ENCODE results near the gene GET3. TPM values are rescaled to one million over a fixed set of nuclear protein-coding genes. Genes with fewer than 3 reads are reported as not detected.
A peak's percentile ranks its signal among the peaks of the same experiment; 100 is the strongest.

GET3 gene
- total and polyA plus RNA-seq, 2 of the 13 experiments (the other 11 are each of a cell fraction or from before 2014, with no cell fraction given) = 57.7 to 59.4 TPM

GRCh38 chr19:12778017-12778904 is 41.0 kb downstream of the GET3 start (continued):
- TF ChIP-seq PRDM15 (CRISPR knock-in tag; IDR thresholded peaks at IDR 0.05) = no peak
- TF ChIP-seq THYN1 (CRISPR knock-in tag; IDR thresholded peaks at IDR 0.05; ENCODE audit: borderline replicate concordance, low read depth) = no peak
- TF ChIP-seq KDM2A (CRISPR knock-in tag; IDR thresholded peaks at IDR 0.05; ENCODE audit: borderline replicate concordance, low read depth) = peak; percentile 12; the same call in 1 of the 2 replicates
- TF ChIP-seq GZF1 (CRISPR knock-in tag; IDR thresholded peaks at IDR 0.05) = no peak
- peak; percentile 65; the same call in 1 of the 2 replicates for TF ChIP-seq ZNF687 (CRISPR knock-in tag; IDR thresholded peaks at IDR 0.05)
- no peak for TF ChIP-seq WIZ (CRISPR knock-in tag; IDR thresholded peaks at IDR 0.05)
- no peak for TF ChIP-seq KAT8 (CRISPR knock-in tag; IDR thresholded peaks at IDR 0.05)
- TF ChIP-seq RORA (CRISPR knock-in tag; IDR thresholded peaks at IDR 0.05) = no peak
- no peak for TF ChIP-seq ZNF770 (CRISPR knock-in tag; IDR thresholded peaks at IDR 0.05)
- TF ChIP-seq TSC22D2 (CRISPR knock-in tag; IDR thresholded peaks at IDR 0.05; ENCODE audit: borderline replicate concordance) = no peak
- no peak for TF ChIP-seq CREB1 (IDR thresholded peaks at IDR 0.05)
- TF ChIP-seq CREB1 (CRISPR knock-in tag; IDR thresholded peaks at IDR 0.05) = no peak
- TF ChIP-seq PHB2 (IDR thresholded peaks at IDR 0.05; ENCODE audit: partially characterized antibody) = no peak
- TF ChIP-seq ZNF3 (CRISPR knock-in tag; IDR thresholded peaks at IDR 0.05) = no peak
- TF ChIP-seq ZNF564 (CRISPR knock-in tag; IDR thresholded peaks at IDR 0.05) = no peak
- no peak for TF ChIP-seq MAZ (IDR thresholded peaks at IDR 0.05; ENCODE audit: borderline replicate concordance, low read depth, low read length)
- TF ChIP-seq MAZ (CRISPR knock-in tag; IDR thresholded peaks at IDR 0.05; ENCODE audit: low read depth) = no peak

Measured in HepG2 (cell line).